NCI-H524 (cell line): Measurements from ENCODE around the gene TMSB10.
"Not testable (repeated sequence)": the region's sequence is repeated elsewhere in the genome, so short reads cannot be mapped to it uniquely, and the experiment has no call there.

ENCODE experiments used
- DNase-seq, 2 experiments: peaks; one replicate each; lab custom pipeline; 2025; lab: John Stamatoyannopoulos, UW

TMSB10 gene

GRCh38 chr2:84904151-84904550 lies 1.3 kb upstream of the TMSB10 start:
- DNase-seq, result no peak

GRCh38 chr2:84904717-84905174 lies 710 bp upstream of the TMSB10 start:
- DNase-seq, result peak; percentile 36 to 47

GRCh38 chr2:84906108-84906899 lies 848 bp downstream of the TMSB10 start:
- DNase-seq, result peak in 1 of 2 experiments; percentile 14

GRCh38 chr2:84906900-84907714 lies 1.7 kb downstream of the TMSB10 start:
- no peak for DNase-seq

- no peak for DNase-seq
Measured at GRCh38 chr2:84908948-84909713, 3.7 kb downstream of the TMSB10 start.

GRCh38 chr2:84911135-84911678 lies 5.8 kb downstream of the TMSB10 start:
- DNase-seq, result no peak

GRCh38 chr2:84912984-84913383 lies 7.5 kb downstream of the TMSB10 start:
- DNase-seq, result no peak

- DNase-seq, result no peak
Measured at GRCh38 chr2:84914334-84914733, 8.9 kb downstream of the TMSB10 start.

GRCh38 chr2:84915675-84916074 lies 10.2 kb downstream of the TMSB10 start:
- not testable (repeated sequence) for DNase-seq

- DNase-seq, result not testable (repeated sequence)
Measured at GRCh38 chr2:84917821-84918220, 12.4 kb downstream of the TMSB10 start.

- DNase-seq, result no peak
Measured at GRCh38 chr2:84918430-84918829, 13.0 kb downstream of the TMSB10 start.

GRCh38 chr2:84919885-84920580 lies 14.6 kb downstream of the TMSB10 start:
- DNase-seq, result no peak

GRCh38 chr2:84923009-84923408 lies 17.6 kb downstream of the TMSB10 start:
- DNase-seq, result no peak

- no peak for DNase-seq
Measured at GRCh38 chr2:84924173-84925106, 19.0 kb downstream of the TMSB10 start.

GRCh38 chr2:84925336-84925723 lies 19.9 kb downstream of the TMSB10 start:
- no peak for DNase-seq

GRCh38 chr2:84925724-84926376 lies 20.4 kb downstream of the TMSB10 start:
- peak; percentile 91 to 95 for DNase-seq

GRCh38 chr2:84927275-84927627 lies 21.8 kb downstream of the TMSB10 start:
- DNase-seq, result no peak

GRCh38 chr2:84931384-84931821 lies 25.9 kb downstream of the TMSB10 start:
- DNase-seq, result no peak

- no peak for DNase-seq
Measured at GRCh38 chr2:84938194-84938879, 32.9 kb downstream of the TMSB10 start.
